ENCODE data around the gene ALOX15.
"Not testable (repeated sequence)": the region's sequence is repeated elsewhere in the genome, so short reads cannot be mapped to it uniquely, and the experiment has no call there.

Gene ALOX15

GRCh38 chr17:4610656-4611055 is 30.8 kb downstream of the ALOX15 start:
- no peak for DNase-seq

DNA sequence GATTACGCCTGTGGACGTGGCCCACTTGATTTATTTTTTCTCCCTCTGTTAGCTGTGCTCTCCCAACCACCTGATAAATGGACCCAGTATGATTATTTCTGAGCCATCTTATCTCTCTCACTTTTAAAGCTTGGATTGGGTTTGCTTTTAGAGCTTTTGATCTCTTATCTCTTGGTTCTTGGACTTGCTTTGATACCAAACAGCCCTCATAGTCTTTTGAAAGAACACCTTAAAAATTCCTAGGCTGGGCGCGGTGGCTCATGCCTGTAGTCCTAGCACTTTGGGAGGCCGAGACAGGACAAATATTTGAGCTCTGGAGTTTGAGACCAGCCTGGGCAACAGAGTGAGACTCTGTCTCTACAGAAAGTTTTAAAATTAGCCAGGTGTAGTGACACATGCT is 31.3 kb downstream of the ALOX15 start:
- DNase-seq: no peak

- no peak for DNase-seq
These were observed 31.7 kb downstream of the ALOX15 start for GRCh38 chr17:4609761-4610160.

GRCh38 chr17:4607773-4608187 is 33.7 kb downstream of the ALOX15 start:
- peak; percentile 71 to 76 for DNase-seq

GRCh38 chr17:4607261-4607741 is 34.2 kb downstream of the ALOX15 start:
- no peak for DNase-seq

DNA sequence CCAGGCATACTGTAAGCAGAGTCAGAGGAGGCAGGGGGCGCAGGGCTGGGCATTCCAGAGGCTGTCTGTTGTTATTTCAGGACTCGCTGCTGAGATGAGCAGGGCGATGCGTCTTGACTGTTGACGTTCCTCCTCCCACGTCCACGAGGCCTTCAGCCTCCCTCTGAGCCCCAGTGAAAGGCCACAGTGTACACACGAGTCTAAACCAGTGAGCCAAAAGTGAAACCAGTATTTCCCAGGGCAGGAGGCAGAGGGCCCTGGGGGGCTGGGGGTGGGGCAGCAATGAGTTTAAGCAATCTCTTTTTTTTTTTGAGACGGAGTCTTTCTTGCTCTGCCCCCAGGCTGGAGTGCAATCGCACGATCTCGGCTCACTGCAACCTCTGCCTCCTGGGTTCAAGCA is 35.7 kb downstream of the ALOX15 start:
- DNase-seq: peak; percentile 27 to 68

- not testable (repeated sequence) for DNase-seq
These were observed 36.7 kb downstream of the ALOX15 start for GRCh38 chr17:4604736-4605135.

DNA sequence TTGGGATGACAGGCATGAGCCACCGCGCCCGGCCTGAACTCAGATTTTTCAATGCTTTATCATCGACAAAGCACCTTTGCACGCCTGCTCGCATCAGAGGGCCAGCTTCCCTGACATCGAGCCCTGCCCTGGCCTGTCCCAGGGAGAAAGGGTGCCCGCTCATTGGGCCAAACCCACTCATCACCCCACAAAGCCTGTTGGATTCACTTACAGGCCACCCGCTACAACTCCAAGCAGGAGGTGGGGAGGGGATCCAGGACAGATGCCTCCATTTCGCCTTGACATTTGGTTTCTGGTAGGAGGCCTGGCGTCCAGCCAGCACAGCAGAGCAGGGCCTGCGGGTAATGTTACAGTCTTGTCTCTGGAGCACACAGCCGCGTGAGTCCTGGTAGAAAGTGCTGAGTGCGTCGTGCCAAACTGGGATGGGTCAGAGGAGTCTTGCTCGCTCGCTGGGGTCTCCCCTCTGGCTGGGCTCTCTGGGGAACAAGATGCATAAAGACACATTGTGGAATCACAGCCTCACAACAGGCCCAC is 37.3 kb downstream of the ALOX15 start:
- DNase-seq: no peak

- no peak for DNase-seq
These were observed 39.4 kb downstream of the ALOX15 start for GRCh38 chr17:4602041-4602440.

GRCh38 chr17:4601326-4601725 is 40.2 kb downstream of the ALOX15 start:
- no peak for DNase-seq

- no peak for DNase-seq
These were observed 40.9 kb downstream of the ALOX15 start for GRCh38 chr17:4600563-4600962.

- DNase-seq: no peak
These were observed 41.8 kb downstream of the ALOX15 start for GRCh38 chr17:4599505-4600281.

DNA sequence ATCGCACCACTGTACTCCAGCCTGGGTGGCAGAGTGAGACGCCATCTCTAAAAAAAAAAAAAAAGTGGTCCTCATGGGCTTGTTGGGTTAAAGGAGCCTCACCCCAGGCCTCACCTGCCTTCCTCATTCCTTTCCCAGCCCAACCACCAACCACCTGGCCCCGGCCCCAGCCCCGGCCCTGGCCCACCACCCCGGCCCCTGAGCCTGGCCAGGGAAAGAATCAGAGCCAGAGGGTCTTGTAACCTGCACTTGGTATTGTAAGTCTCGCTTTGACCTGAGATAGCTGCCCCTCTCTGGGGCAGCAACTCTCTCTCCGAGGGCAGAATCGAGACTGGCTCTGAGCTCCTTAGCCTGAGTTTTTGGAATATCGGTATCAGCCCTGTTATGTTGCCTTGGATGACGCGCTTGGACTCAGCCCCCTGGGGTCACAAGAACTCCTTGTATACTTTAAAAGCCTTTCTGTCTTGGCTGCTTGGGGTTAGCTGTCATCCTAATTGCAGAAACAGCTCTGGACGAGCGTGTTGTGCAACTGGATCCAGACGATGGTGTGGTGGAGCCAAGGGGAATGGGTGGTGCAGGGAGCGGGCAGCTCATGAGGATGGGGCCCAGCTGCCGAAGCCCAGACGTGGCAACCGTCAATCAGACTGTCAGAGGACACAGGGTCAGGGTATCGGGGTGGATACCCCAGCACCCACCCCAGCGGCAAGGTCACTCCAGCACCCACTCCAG is 42.5 kb downstream of the ALOX15 start:
- no peak for DNase-seq

DNA sequence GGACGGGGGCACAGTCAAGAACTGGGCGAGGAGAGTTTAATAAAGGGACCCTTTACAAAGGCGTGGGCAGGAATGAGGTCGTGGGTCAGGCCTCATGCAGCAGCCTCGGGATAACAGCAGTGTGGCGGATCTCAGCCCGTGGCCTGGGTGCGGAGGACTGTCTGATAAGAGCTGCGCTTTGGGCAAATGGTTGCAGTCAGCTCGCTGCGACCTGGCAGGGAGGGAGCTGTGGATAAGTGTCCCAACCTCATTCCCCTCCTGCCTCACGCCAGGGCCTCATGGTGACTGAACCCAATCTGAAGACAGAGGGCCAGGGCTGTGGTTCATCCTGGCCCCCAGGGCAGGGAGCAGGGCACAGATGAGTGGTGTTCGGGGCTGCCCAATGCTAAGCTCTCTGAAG is 43.5 kb downstream of the ALOX15 start:
- DNase-seq: no peak

GRCh38 chr17:4596636-4597380 is 44.7 kb downstream of the ALOX15 start:
- DNase-seq: no peak

DNA sequence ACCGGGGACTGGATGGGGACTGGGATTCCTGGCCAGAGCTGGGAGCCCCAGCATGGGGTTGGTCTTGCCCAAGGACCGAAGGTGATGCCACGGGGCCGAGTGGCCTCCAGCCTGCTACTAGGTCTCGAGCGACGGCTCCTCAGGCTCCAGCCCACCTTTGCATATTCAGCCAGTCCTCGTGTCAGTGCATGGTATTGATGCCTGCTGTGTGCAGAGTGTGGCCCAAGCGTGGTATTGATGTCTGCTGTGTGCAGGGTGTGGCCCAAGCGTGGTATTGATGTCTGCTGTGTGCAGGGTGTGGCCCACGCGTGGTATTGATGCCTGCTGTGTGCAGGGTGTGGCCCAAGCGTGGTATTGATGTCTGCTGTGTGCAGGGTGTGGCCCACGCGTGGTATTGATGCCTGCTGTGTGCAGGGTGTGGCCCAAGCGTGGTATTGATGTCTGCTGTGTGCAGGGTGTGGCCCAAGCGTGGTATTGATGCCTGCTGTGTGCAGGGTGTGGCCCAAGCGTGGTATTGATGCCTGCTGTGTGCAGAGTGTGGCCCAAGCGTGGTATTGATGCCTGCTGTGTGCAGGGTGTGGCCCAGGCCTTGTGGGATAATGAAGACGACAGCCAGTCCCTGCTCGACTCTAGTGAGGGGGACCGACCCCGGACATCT is 45.7 kb downstream of the ALOX15 start:
- not testable (repeated sequence) for DNase-seq

GRCh38 chr17:4594931-4595684 is 46.4 kb downstream of the ALOX15 start:
- DNase-seq: peak; percentile 33 to 44

- no peak for DNase-seq
These were observed 47.1 kb downstream of the ALOX15 start for GRCh38 chr17:4594406-4594805.

DNA sequence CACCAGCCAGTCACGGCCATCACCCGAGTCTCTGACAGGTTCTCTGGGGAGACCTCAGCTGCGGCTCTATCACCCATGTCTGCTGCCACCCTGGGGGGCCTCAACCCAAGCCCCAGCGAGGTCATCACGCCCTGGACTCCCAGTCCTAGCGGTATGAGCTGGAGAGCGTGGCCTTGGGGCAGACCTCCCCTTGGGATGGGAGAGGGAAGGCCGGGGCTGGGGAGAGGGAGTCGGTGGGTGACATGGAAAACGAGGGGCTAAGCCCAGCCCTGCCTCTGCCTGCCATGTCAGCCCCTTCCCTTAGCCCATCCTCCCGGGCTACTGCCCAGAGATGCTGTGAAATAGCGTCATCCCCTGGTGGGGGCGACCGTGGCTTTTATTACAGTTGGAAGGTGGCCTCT is 48.5 kb downstream of the ALOX15 start:
- DNase-seq: no peak

DNA sequence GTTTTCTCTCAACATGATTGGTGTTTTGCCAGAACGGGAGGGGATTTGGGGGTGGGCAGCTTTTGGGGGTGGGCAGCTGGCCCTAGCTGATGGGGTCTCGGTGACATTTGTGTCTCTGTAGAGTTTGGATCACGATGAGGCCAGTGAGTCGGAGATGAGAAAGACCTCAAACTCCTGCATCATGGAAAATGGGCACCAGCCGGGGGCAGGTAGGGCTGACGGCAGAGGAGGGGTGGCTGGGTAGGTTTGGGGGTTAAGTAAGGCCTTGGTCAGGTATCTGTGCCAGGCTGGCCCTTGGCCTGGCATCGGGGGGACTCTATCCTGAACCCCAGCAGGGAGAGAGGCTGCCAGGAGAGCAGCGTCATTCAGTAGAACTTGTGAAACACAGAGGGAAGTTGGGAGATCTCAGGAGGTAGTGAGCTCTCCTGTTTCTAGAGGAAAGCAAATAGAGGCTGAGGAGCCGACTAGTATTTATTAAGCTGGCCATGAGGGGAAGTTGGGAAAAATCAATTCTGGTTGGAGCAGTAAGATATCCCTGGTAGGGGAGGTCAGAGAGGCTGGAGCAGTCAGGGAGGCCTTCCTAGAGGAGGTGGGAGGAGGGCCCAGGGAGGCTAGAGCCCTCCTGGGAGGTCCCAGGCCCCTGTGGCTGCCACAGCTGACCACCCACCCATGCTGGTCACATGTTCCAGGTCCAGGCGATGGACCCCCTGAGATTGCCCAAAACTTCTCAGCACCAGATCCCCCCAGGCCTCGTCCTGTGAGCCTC is 49.1 kb downstream of the ALOX15 start:
- DNase-seq: no peak

- peak; percentile 60 to 83 for DNase-seq
These were observed 49.9 kb downstream of the ALOX15 start for GRCh38 chr17:4591529-4591928.
